Measurements from ENCODE around the gene MS4A6A. TPM values are rescaled to one million over a fixed set of nuclear protein-coding genes. Genes with fewer than 3 reads are reported as not detected.

Gene MS4A6A
- total and polyA plus RNA-seq, 9 of the 15 experiments (the other 6 are each of a cell fraction or from before 2014, with no cell fraction given) = 0.57 to 9.5 (median 4.2) TPM

- TF ChIP-seq ZBTB26 (CRISPR knock-in tag; IDR thresholded peaks at IDR 0.05) = no peak
- no peak for TF ChIP-seq RFX5 (IDR thresholded peaks at IDR 0.05; ENCODE audit: low read depth, low read length)
- TF ChIP-seq NR2F6 (CRISPR knock-in tag; IDR thresholded peaks at IDR 0.05) = no peak
- no peak for TF ChIP-seq ZNF561 (CRISPR knock-in tag; conservative IDR thresholded peaks at IDR 0.05)
- TF ChIP-seq FOS (IDR thresholded peaks at IDR 0.05; ENCODE audit: extremely low read depth, insufficient read length) = no peak
These were observed 39.1 kb downstream of the MS4A6A start (continued) for GRCh38 chr11:60143768-60144167.

DNA sequence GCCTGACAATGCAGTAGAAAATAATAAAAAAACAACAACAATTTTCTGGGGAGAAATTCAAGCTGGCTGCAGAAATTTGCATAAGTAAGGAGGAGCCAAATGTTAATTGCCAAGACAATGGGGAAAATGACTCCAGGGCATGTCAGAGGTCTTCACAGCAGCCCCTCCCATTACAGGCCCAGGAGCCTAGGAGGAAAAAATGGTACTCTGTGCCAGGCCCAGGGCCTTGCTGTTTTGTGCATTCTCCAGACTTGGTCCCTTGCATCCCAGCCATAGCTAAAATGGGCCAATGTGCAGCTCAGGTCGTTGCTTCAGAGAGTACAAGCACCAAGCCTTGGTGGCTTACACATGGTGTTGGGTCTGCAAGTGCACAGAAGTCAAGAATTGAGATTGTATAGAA is 49.0 kb downstream of the MS4A6A start:
- FAIRE-seq (no peak), DNase-seq (ENCODE audit: extremely low read depth in 1 of 4, low spot score in 3 of 4) (no peak), ATAC-seq (no peak)
- no peak overlapping the region for H3K9ac ChIP-seq (ENCODE audit: insufficient read depth in 1 of 2, low read depth in 2 of 2, low read length in 2 of 2)
- 0% methylated on average over 1 of the region's 1 CpG for WGBS (ENCODE audit: insufficient coverage, low coverage, missing lambda C conversion rate)
- no peaks in the 10 kb centered on the region for H3K9me1 ChIP-seq (ENCODE audit: control insufficient read depth, insufficient read depth, low read length)
- ChIA-PET POLR2A (no interaction called here), CTCF (ENCODE audit: low intra/inter-chr PET ratio) (no interaction called here)
- H3K27me3 ChIP-seq (ENCODE audit: control insufficient read depth in 2 of 2, insufficient read depth in 2 of 2, low read length in 2 of 2) = no peaks in the 10 kb centered on the region
- intact Hi-C loops (cut with micrococcal nuclease) = loop anchor here (5.0 kb wide), 1 partner anchor 118 kb away; no protein-coding TSS in a partner anchor
- no peaks in the 10 kb centered on the region for H4K20me1 ChIP-seq (replicated peaks; ENCODE audit: control insufficient read depth, insufficient read depth, low read length)
- no TSS peak for BruUV-seq (replicated peaks)
- peaks cover 0 to 3% of the 10 kb centered on the region in 2 experiments; a peak in 2 of 5 replicates for H3K4me1 ChIP-seq (replicated peaks in 1 of 2; ENCODE audit: control insufficient read depth in 2 of 2, insufficient read depth in 2 of 2, low read length in 2 of 2)
- H2AFZ ChIP-seq (ENCODE audit: low read depth, low read length) = no peak overlapping the region
- H3K9me3 ChIP-seq (replicated peaks; ENCODE audit: control insufficient read depth, insufficient read depth, low read depth, low read length) = peaks cover 15% of the 10 kb centered on the region
- no peaks in the 10 kb centered on the region for H3K36me3 ChIP-seq (ENCODE audit: control insufficient read depth, insufficient read depth, low read length)
- no peaks in the 10 kb centered on the region for H3K79me2 ChIP-seq (ENCODE audit: control insufficient read depth, insufficient read depth, low read length)
- no peak overlapping the region for H3K4me3 ChIP-seq
- TF ChIP-seq ZNF165 (CRISPR knock-in tag; IDR thresholded peaks at IDR 0.05; ENCODE audit: borderline replicate concordance) = no peak
- TF ChIP-seq MEF2A (IDR thresholded peaks at IDR 0.05; ENCODE audit: control insufficient read depth, low read depth, low read length) = no peak
- 0 out of 3 replicates have a peak, but pooled peaks of 1 of the 2 experiments have one; percentile 33 for TF ChIP-seq CBX3 (IDR thresholded peaks at IDR 0.05; ENCODE audit: borderline replicate concordance in 1 of 2, low read length in 2 of 2)
- TF ChIP-seq ZFP36 (IDR thresholded peaks at IDR 0.05; ENCODE audit: low read depth, low read length, partially characterized antibody) = peak; percentile 63
- 0 out of 2 replicates have a peak, but pooled peaks have one; percentile 20 for TF ChIP-seq TRIM28 (IDR thresholded peaks at IDR 0.05)
- H3K27ac ChIP-seq (ENCODE audit: extremely low read depth, low read depth, low read length) = no peak overlapping the region
- H3K4me2 ChIP-seq (ENCODE audit: insufficient read depth, low read length) = no peak overlapping the region
- in situ Hi-C loops (cut with MboI) = loop anchor here (5.0 kb wide), 1 partner anchor 312 kb away; no protein-coding TSS in a partner anchor

Data from K562 (cell line).